GF-D8 (cell line): Measurements from ENCODE around the gene MTREX.

ENCODE experiments used
- DNase-seq: peaks from one replicate; lab custom pipeline; 2025; lab: John Stamatoyannopoulos, UW

The MTREX gene

DNA sequence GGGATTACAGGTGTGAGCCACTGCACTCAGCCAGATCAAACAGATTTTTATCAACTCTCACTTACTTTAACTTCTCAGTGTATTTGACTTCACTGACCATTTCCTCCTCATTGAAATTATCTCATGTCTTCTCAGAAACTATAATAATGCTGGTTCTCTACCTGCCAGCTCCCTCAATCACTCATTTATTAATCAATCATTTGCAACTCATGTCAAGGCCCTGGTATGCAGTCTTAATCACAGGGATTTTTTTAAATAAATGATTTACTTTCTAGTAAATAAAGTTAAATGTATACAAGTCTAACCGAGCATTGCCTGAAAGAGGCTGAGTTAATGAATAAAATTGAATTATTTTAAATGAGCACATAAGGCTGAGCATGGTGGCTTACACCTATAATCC lies 163.7 kb downstream of the MTREX start:
- no peak for DNase-seq

DNA sequence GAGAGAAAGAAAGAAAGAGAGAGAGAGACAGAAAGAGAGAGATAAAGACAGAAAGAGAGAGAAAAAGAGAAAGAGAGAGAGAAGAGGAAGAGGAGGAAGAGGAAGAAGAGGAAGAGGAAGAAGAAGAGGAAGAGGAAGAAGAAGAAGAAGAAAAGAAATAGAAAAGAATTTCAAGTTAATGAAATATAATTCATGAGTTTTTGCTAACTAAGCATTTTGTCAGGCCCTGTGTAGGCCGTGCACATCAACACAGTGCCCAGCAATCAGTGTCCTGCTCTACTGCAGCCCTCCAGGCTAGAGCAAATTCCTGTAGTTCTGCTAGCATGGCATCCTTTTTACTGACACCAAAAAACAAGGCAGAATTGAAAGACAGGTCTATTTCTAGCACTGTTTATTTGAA lies 164.9 kb downstream of the MTREX start:
- no peak for DNase-seq
